MCF 10A (cell line): Measurements from ENCODE around the gene PPP3R1. TPM values are rescaled to one million over a fixed set of nuclear protein-coding genes. Genes with fewer than 3 reads are reported as not detected.
A peak's percentile ranks its signal among the peaks of the same experiment; 100 is the strongest.

Experiments
- BruUV-seq: library from RNA; stranded (reverse); fragments of 400-500 nt; replicated peaks from 2 replicates; lab custom pipeline; 2021; lab: Mats Ljungman, UMichigan
- CTCF ChIA-PET: fragments of 300-600 bp; sonication (Branson Sonifier 250); formaldehyde crosslinking; extraction: SDS; loops from one replicate; lab custom pipeline; 2021; ENCODE audit warnings: antibody characterized with exemption, inconsistent platforms; lab: Yijun Ruan, JAX
- POLR2A ChIA-PET: fragments of 300-600, 350-650 bp; sonication (Branson Sonifier 250); formaldehyde crosslinking; extraction: SDS; loops from one replicate; lab custom pipeline; 2020; ENCODE audit warnings: antibody characterized with exemption, inconsistent platforms; lab: Yijun Ruan, JAX
- DNase-seq: peaks from one replicate; pipeline ENCODE4 v3.0.0-alpha.2; 2018; ENCODE audit not compliant: unreplicated experiment
- H3K27ac Mint-ChIP-seq: one replicate; pipeline ENCODE4 v1.8.0; 2022; ENCODE audit warnings: mild to moderate bottlenecking, low read depth, mixed read lengths; ENCODE audit not compliant: unreplicated experiment
- H3K27me3 Mint-ChIP-seq: one replicate; pipeline ENCODE4 v1.8.0; 2022; ENCODE audit warnings: mixed read lengths; ENCODE audit not compliant: insufficient read depth, unreplicated experiment
- H3K36me3 Mint-ChIP-seq: one replicate; pipeline ENCODE4 v1.8.0; 2022; ENCODE audit warnings: mild to moderate bottlenecking, moderate library complexity, mixed read lengths; ENCODE audit not compliant: insufficient read depth, unreplicated experiment
- H3K4me1 Mint-ChIP-seq: one replicate; pipeline ENCODE4 v1.8.0; 2022; ENCODE audit warnings: mixed read lengths; ENCODE audit not compliant: insufficient read depth, unreplicated experiment
- H3K4me3 Mint-ChIP-seq: one replicate; pipeline ENCODE4 v1.8.0; 2022; ENCODE audit warnings: mild to moderate bottlenecking, moderate library complexity, mixed read lengths; ENCODE audit not compliant: unreplicated experiment
- H3K9me3 Mint-ChIP-seq: one replicate; pipeline ENCODE4 v1.8.0; 2022; ENCODE audit warnings: mixed read lengths; ENCODE audit not compliant: unreplicated experiment
- intact Hi-C: fragments of 100-400 bp; cut with micrococcal nuclease; formaldehyde crosslinking; loops from 2 replicates; pipeline ENCODE4 v1.14.1; 2022
- total RNA-seq: library from RNA; stranded (reverse); gene quantifications from 2 replicates; pipeline ENCODE4 v1.2.3, GENCODE V29; 2022
- TF ChIP-seq, protein P1 (sequence below): fragments of 200-600 bp; IDR thresholded peaks from one replicate; pipeline ENCODE4 v1.8.0; 2022; ENCODE audit warnings: antibody characterized with exemption, mild to moderate bottlenecking; ENCODE audit not compliant: unreplicated experiment

Gene PPP3R1
- total RNA-seq, 1 experiment from 2014 or later, result 54.6 TPM

- CTCF ChIA-PET, result interaction anchor here (0.6 to 1.8 kb wide), 14 partner anchors 8 to 303 kb away, joined by 3 to 10 read pairs (median 3); a partner anchor contains a TSS
- TF ChIP-seq, protein P1, sequence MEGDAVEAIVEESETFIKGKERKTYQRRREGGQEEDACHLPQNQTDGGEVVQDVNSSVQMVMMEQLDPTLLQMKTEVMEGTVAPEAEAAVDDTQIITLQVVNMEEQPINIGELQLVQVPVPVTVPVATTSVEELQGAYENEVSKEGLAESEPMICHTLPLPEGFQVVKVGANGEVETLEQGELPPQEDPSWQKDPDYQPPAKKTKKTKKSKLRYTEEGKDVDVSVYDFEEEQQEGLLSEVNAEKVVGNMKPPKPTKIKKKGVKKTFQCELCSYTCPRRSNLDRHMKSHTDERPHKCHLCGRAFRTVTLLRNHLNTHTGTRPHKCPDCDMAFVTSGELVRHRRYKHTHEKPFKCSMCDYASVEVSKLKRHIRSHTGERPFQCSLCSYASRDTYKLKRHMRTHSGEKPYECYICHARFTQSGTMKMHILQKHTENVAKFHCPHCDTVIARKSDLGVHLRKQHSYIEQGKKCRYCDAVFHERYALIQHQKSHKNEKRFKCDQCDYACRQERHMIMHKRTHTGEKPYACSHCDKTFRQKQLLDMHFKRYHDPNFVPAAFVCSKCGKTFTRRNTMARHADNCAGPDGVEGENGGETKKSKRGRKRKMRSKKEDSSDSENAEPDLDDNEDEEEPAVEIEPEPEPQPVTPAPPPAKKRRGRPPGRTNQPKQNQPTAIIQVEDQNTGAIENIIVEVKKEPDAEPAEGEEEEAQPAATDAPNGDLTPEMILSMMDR, result peak; percentile 67
- peak; percentile 58 for DNase-seq
- Mint-ChIP-seq H3K4me3 (no peak overlapping the region), H3K36me3 (peaks cover 51% of the 10 kb centered on the region), H3K27ac (no peak overlapping the region), H3K27me3 (no peaks in the 10 kb centered on the region), H3K4me1 (peaks cover 7% of the 10 kb centered on the region), H3K9me3 (no peaks in the 10 kb centered on the region)
- POLR2A ChIA-PET, result interaction anchor here (1.3 kb wide), 1 partner anchor 8 kb away, joined by 3 read pairs; no protein-coding TSS in a partner anchor
- no TSS peak for BruUV-seq
- intact Hi-C loops, result no loop called here
These were observed 66.7 kb downstream of the PPP3R1 start for GRCh38 chr2:68185541-68186164.

DNA sequence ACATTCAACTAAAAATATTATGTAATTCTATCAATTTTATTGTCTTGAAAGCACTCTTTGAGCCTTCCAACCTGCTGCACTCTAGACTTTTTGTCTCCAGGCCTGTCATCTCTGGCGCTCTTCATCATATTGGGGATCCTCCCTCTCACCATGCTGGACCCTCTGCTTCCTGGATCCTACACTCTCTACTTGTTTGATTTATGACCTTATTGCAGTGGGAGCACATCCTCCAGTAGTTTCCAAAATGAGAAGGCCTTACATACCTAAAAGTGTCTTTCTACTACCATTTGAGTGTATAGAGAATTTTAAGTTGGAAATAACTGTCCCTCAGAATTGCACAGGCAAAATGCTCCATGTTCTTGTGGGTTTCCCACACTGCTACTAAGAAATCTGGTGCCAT lies 69.4 kb downstream of the PPP3R1 start:
- Mint-ChIP-seq H3K36me3 (peaks cover 64% of the 10 kb centered on the region), H3K27ac (no peak overlapping the region), H3K4me1 (peaks cover 4% of the 10 kb centered on the region), H3K9me3 (no peaks in the 10 kb centered on the region), H3K4me3 (no peak overlapping the region), H3K27me3 (no peaks in the 10 kb centered on the region)
- ChIA-PET CTCF (interaction anchor here (2.3 kb wide), 1 partner anchor 61 kb away, joined by 7 read pairs; no protein-coding TSS in a partner anchor), POLR2A (no interaction called here)
- TF ChIP-seq, protein P1, result no peak
- no peak for DNase-seq
- intact Hi-C loops, result no loop called here
- BruUV-seq, result no TSS peak

GRCh38 chr2:68178954-68179627 lies 73.2 kb downstream of the PPP3R1 start:
- peaks cover 42% of the 10 kb centered on the region for H3K36me3 Mint-ChIP-seq
- no peak overlapping the region for H3K4me3 Mint-ChIP-seq
- CTCF ChIA-PET, result interaction anchor here (1.2 kb wide), 2 partner anchors 103 to 114 kb away, joined by 3 to 4 read pairs; no protein-coding TSS in a partner anchor
- no peaks in the 10 kb centered on the region for H3K27me3 Mint-ChIP-seq
- peaks cover 4% of the 10 kb centered on the region for H3K4me1 Mint-ChIP-seq
- POLR2A ChIA-PET, result interaction anchor here (1.3 to 2.2 kb wide), 4 partner anchors 10 to 74 kb away, joined by 3 to 6 read pairs (median 4); partner anchors contain the start of gene PPP3R1
- no peak for DNase-seq
- intact Hi-C loops, result loop anchor here (5.0 kb wide), 1 partner anchor 73 kb away; the partner anchor contains the start of gene PPP3R1
- H3K9me3 Mint-ChIP-seq, result no peaks in the 10 kb centered on the region
- TF ChIP-seq, protein P1, result no peak
- no peak overlapping the region for H3K27ac Mint-ChIP-seq
- TSS peak; percentile 35 for BruUV-seq

DNA sequence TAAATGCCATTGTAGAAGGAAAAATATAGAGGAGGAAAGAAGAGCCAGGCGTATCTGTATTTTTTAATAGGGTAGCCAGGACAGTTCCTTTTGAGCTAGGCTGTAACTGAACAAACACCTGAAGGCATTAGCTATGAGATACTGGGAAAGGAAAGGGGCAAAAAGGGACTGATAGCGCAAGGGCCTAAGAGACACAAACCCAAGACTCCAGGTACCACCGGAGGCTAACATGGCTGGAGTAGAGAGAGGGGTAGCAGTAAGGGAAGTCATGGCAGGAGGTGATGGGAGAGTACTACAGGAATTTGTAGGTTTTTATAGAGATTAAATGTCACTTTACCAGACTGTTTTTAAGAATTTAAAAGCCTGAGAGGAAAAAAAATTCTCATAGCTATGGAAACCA lies 73.9 kb downstream of the PPP3R1 start:
- intact Hi-C loops, result loop anchor here (5.0 kb wide), 1 partner anchor 74 kb away; the partner anchor contains the start of gene PPP3R1
- H3K4me1 Mint-ChIP-seq, result peaks cover 5% of the 10 kb centered on the region
- peaks cover 36% of the 10 kb centered on the region for H3K36me3 Mint-ChIP-seq
- H3K27ac Mint-ChIP-seq, result no peak overlapping the region
- no peaks in the 10 kb centered on the region for H3K27me3 Mint-ChIP-seq
- TF ChIP-seq, protein P1, result no peak
- BruUV-seq, result no TSS peak
- CTCF ChIA-PET, result interaction anchor here (1.2 kb wide), 1 partner anchor 104 kb away, joined by 4 read pairs; no protein-coding TSS in a partner anchor
- DNase-seq, result no peak
- POLR2A ChIA-PET, result interaction anchor here (1.3 to 2.2 kb wide), 3 partner anchors 11 to 74 kb away, joined by 3 to 5 read pairs (median 5); partner anchors contain the start of gene PPP3R1
- H3K9me3 Mint-ChIP-seq, result no peaks in the 10 kb centered on the region
- H3K4me3 Mint-ChIP-seq, result no peak overlapping the region
